ENCODE results near the gene EXOC3. TPM values are rescaled to one million over a fixed set of nuclear protein-coding genes. Genes with fewer than 3 reads are reported as not detected.

The EXOC3 gene
- total and polyA plus RNA-seq, 7 donors = 18.6 to 68.7 (median 48.2) TPM

DNA sequence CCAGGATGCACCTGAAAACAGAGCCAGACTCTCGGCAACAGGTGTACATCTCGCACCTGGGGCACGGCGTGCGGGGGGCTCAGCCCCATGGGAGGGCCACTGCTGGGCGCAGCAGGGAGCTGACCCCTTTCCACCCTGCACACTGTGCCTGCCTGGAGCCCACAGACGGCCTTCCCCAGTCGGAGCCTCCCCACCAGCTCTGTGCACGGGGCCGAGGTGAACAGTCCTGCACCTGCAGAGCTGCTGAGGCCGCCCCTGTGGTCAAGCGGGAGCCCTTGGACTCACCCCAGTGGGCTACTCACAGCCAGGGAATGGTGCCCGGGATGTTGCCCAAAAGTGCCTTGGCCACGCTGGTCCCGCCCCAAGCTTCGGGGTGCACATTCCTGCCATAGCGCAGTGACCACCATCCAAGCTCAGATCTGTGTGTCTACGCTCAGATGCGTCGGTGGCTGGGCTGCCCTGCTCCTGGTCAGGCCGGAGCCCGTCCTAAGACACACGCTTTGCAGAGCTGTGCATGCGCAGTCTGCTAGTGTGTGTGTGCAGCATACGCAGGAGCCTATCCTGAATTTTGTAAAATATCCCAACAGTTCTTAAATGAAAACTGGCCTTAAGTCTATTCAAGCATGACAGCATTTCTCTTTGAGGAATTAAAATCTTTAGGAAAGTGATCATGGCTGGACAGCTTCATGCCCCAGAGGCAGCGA, 8.4 kb upstream of the EXOC3 start:
- Histone ChIP-seq H3K4me3 (no peak overlapping the region), H3K4me1 (peaks cover 0 to 4% (median 0%) of the 10 kb centered on the region in 4 donors), H3K27ac (no peak overlapping the region), H3K36me3 (no peaks in the 10 kb centered on the region), H3K27me3 (peaks cover 0 to 21% (median 10%) of the 10 kb centered on the region in 3 donors), H3K9me3 (no peaks in the 10 kb centered on the region)
- 87 to 90% methylated on average over 26 of the region's 26 CpGs for WGBS, 2 donors
- DNase-seq = peak; percentile 55
- intact Hi-C loops (cut with DNase I) = no loop called here
- TF ChIP-seq POLR2AphosphoS5 (IDR thresholded peaks at IDR 0.05) (no peak), EP300 (IDR thresholded peaks at IDR 0.05) (no peak), POLR2A (IDR thresholded peaks at IDR 0.05) (no peak)
- TF ChIP-seq, protein P1, sequence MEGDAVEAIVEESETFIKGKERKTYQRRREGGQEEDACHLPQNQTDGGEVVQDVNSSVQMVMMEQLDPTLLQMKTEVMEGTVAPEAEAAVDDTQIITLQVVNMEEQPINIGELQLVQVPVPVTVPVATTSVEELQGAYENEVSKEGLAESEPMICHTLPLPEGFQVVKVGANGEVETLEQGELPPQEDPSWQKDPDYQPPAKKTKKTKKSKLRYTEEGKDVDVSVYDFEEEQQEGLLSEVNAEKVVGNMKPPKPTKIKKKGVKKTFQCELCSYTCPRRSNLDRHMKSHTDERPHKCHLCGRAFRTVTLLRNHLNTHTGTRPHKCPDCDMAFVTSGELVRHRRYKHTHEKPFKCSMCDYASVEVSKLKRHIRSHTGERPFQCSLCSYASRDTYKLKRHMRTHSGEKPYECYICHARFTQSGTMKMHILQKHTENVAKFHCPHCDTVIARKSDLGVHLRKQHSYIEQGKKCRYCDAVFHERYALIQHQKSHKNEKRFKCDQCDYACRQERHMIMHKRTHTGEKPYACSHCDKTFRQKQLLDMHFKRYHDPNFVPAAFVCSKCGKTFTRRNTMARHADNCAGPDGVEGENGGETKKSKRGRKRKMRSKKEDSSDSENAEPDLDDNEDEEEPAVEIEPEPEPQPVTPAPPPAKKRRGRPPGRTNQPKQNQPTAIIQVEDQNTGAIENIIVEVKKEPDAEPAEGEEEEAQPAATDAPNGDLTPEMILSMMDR (IDR thresholded peaks at IDR 0.05) = no peak

DNA sequence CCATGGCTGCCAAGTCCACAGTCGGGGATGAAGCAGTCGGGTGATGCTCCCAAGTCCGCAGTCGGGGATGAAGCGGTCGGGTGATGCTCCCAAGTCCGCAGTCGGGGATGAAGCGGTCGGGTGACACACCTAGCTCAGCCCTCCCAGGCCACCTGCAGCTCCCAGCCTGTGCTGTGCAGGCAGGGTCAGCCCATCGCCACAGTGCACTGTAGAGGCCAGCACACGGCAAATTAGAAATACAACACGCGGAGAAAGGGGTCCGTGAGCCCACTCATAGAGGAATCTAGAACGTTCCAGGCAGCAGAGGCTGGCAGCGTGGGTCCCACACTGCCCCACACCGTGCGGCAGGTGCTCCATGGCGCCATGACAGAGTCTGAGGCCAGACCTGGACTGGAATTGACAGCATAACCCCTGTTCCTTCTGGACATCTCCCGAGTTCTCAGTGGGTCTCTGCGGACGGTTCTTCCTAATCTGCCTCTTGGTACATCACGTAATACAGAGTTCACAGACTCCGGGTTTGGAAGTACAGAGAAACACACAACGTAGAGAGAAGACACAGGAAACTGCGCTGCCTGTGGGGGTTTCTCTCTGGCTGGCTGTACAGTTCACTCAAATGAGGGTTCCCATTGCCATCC, 7.7 kb upstream of the EXOC3 start:
- intact Hi-C loops (cut with DNase I) = no loop called here

DNA sequence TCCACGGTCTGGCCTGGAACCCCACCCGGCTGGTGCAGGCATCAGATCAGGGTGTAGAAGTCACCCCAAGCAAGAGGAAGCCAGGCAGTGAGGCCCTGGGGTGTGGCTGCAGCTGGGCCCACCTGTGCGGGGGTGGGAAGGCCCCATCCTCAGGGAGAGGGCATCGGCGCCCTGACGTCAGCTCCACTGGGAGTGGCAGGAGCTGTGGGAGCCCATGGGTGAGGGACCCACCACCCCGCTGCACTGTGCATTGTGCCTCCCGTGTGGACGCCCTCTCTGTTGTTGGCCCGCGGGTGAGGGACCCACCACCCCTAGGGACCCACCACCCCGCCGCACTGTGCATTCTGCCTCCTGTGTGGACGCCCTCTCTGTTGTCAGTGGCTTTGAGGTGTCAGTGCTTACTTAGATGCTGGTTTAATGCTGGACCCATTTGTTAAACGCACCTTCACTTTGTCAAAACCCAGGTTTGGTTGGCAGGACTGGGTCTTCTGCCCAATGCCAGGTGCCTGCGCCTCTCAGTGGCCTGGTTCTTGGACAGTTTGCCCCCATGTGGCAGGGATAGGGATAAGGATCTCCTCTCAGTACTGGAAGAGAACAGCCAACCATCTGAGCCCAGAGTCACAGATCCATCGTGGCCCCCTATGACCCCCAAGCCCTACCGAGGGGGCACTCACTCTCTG, 6.9 kb upstream of the EXOC3 start:
- TF ChIP-seq EP300 (IDR thresholded peaks at IDR 0.05) (no peak), POLR2AphosphoS5 (IDR thresholded peaks at IDR 0.05) (no peak), POLR2A (IDR thresholded peaks at IDR 0.05) (no peak)
- TF ChIP-seq, protein P1 (IDR thresholded peaks at IDR 0.05) = no peak
- intact Hi-C loops (cut with DNase I) = no loop called here
- 64 to 79% methylated on average over 18 of the region's 18 CpGs for WGBS, 2 donors
- no peak overlapping the region for H3K4me3 ChIP-seq
- no peaks in the 10 kb centered on the region for H3K36me3 ChIP-seq
- no peaks in the 10 kb centered on the region for H3K4me1 ChIP-seq
- H3K27me3 ChIP-seq = peaks cover 0 to 21% (median 10%) of the 10 kb centered on the region in 3 donors
- no peak overlapping the region for H3K27ac ChIP-seq
- no peaks in the 10 kb centered on the region for H3K9me3 ChIP-seq
- peak; percentile 41 for DNase-seq

More for the DNA sequence above, 7.7 kb upstream of the EXOC3 start:
- peaks cover 0 to 21% (median 10%) of the 10 kb centered on the region in 3 donors for H3K27me3 ChIP-seq
- peak; percentile 53 for DNase-seq
- no peaks in the 10 kb centered on the region for H3K36me3 ChIP-seq
- no peak overlapping the region for H3K4me3 ChIP-seq
- H3K27ac ChIP-seq = no peak overlapping the region
- no peaks in the 10 kb centered on the region for H3K4me1 ChIP-seq
- H3K9me3 ChIP-seq = no peaks in the 10 kb centered on the region
- 88 to 89% methylated on average over 27 of the region's 27 CpGs for WGBS, 2 donors
- TF ChIP-seq POLR2A (IDR thresholded peaks at IDR 0.05) = no peak
- TF ChIP-seq, protein P1 (IDR thresholded peaks at IDR 0.05) = no peak
- no peak for TF ChIP-seq EP300 (IDR thresholded peaks at IDR 0.05)

DNA sequence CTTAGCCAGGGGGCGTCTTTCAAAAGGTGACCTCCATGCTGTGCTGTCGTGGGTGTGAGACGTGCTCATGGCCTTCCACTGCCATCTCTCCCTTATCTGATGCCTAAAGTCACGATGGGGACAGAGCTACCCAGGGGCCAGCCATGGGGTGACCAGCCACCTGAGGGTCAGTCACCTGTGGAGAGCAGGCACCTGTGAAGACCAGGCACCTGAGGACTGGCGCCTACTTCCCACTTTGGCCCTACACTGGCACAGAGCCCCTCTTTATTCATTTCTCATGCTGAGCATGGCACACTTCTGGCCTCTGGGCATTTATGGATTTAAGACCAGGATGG, 6.4 kb upstream of the EXOC3 start:
- intact Hi-C loops (cut with DNase I) = no loop called here
- DNase-seq = peak; percentile 53
- no peak overlapping the region for H3K4me3 ChIP-seq
- 65 to 84% methylated on average over 5 of the region's 5 CpGs for WGBS, 2 donors
- H3K27ac ChIP-seq = no peak overlapping the region
- H3K4me1 ChIP-seq = peaks cover 0 to under 1% (median under 1%) of the 10 kb centered on the region in 4 donors
- no peaks in the 10 kb centered on the region for H3K9me3 ChIP-seq
- H3K36me3 ChIP-seq = no peaks in the 10 kb centered on the region
- peaks cover 0 to 21% (median 10%) of the 10 kb centered on the region in 3 donors for H3K27me3 ChIP-seq
- TF ChIP-seq POLR2AphosphoS5 (IDR thresholded peaks at IDR 0.05) (no peak), POLR2A (IDR thresholded peaks at IDR 0.05) (no peak), EP300 (IDR thresholded peaks at IDR 0.05) (no peak)
- TF ChIP-seq, protein P1 (IDR thresholded peaks at IDR 0.05) = no peak

Data from sigmoid colon (tissue), 7 donors.